Transverse colon (tissue), 3 donors: ENCODE results near the gene JAKMIP3.

ENCODE experiments used
- EP300 ChIP-seq: sonication (generic); formaldehyde crosslinking; IDR thresholded peaks from one replicate; pipeline ENCODE4 v1.6.1; 2017; ENCODE audit warnings: antibody characterized with exemption, low read depth
- POLR2AphosphoS5 ChIP-seq, 3 donors: sonication (generic); formaldehyde crosslinking; IDR thresholded peaks; one replicate each; pipeline ENCODE4 v1.6.1; 2016; ENCODE audit warnings: antibody characterized with exemption in 3 of 3

- no peak for TF ChIP-seq POLR2AphosphoS5 (IDR thresholded peaks at IDR 0.05)
- TF ChIP-seq EP300: no peak
Observed at GRCh38 chr10:132099389-132100090, 33.8 kb downstream of the JAKMIP3 start.
